Loucy (cell line): ENCODE data around the gene RSRC1.

Experiments used
- H2AFZ ChIP-seq: fragments of 200-600 bp; sonication (generic); 2 replicates; pipeline ENCODE4 v1.6.0; 2016; ENCODE audit warnings: antibody characterized with exemption, mild to moderate bottlenecking, low read length, moderate library complexity
- H3F3A ChIP-seq: fragments of 200-600 bp; 2 replicates; pipeline ENCODE4 v1.6.0; 2016; ENCODE audit warnings: antibody characterized with exemption, low read depth, mild to moderate bottlenecking
- H3K27me3 ChIP-seq: fragments of 200-600 bp; sonication (generic); 2 replicates; pipeline ENCODE4 v1.6.1; 2014; ENCODE audit warnings: low read length, mild to moderate bottlenecking; ENCODE audit not compliant: insufficient read depth, poor library complexity, severe bottlenecking
- H3K36me3 ChIP-seq: fragments of 200-600 bp; sonication (generic); 2 replicates; pipeline ENCODE4 v1.6.1; 2016; ENCODE audit warnings: low read length; ENCODE audit not compliant: insufficient read depth
- H3K4me1 ChIP-seq: fragments of 200-600 bp; sonication (generic); 2 replicates; pipeline ENCODE4 v1.5.1; 2014; ENCODE audit warnings: low read length, mild to moderate bottlenecking; ENCODE audit not compliant: insufficient read depth, poor library complexity, severe bottlenecking
- H3K4me2 ChIP-seq: fragments of 200-600 bp; sonication (generic); 2 replicates; pipeline ENCODE4 v1.6.0; 2014; ENCODE audit warnings: antibody characterized with exemption, low read length, low read depth, mild to moderate bottlenecking; ENCODE audit not compliant: poor library complexity, severe bottlenecking
- H3K4me3 ChIP-seq: fragments of 200-600 bp; sonication (generic); 2 replicates; pipeline ENCODE4 v1.5.1; 2014; ENCODE audit warnings: low read length, mild to moderate bottlenecking, mixed read lengths; ENCODE audit not compliant: poor library complexity, severe bottlenecking
- H3K79me2 ChIP-seq: fragments of 200-600 bp; sonication (generic); 2 replicates; pipeline ENCODE4 v1.6.1; 2014; ENCODE audit warnings: low read length; ENCODE audit not compliant: insufficient read depth
- H3K9ac ChIP-seq: fragments of 200-600 bp; sonication (generic); 2 replicates; pipeline ENCODE4 v1.6.0; 2014; ENCODE audit warnings: mild to moderate bottlenecking, low read depth, low read length, moderate library complexity; ENCODE audit not compliant: poor library complexity, severe bottlenecking
- H3K9me2 ChIP-seq: fragments of 200-600 bp; sonication (generic); replicated peaks from 2 replicates; pipeline ENCODE4 v1.6.1; 2016; ENCODE audit warnings: low read depth, low read length, mixed read lengths
- H3K9me3 ChIP-seq: fragments of 200-600 bp; sonication (generic); 2 replicates; pipeline ENCODE4 v1.6.1; 2014; ENCODE audit warnings: mild to moderate bottlenecking, antibody characterized with exemption, low read length, low read depth; ENCODE audit not compliant: insufficient read depth
- H4K20me1 ChIP-seq: fragments of 200-600 bp; sonication (generic); 2 replicates; pipeline ENCODE4 v1.6.0; 2014; ENCODE audit warnings: antibody characterized with exemption, low read length, mild to moderate bottlenecking; ENCODE audit not compliant: insufficient read depth, poor library complexity, severe bottlenecking
- EZH2phosphoT487 ChIP-seq: fragments of 200-600 bp; IDR thresholded peaks from 2 replicates; pipeline ENCODE4 v1.6.1; 2018; ENCODE audit warnings: antibody characterized with exemption, mild to moderate bottlenecking, moderate library complexity, borderline replicate concordance
- TF ChIP-seq, protein P1 (sequence below): fragments of 200-600 bp; sonication (generic); conservative IDR thresholded peaks from 2 replicates; pipeline ENCODE4 v1.5.1; 2014; ENCODE audit warnings: mild to moderate bottlenecking, antibody characterized with exemption, low read length

RSRC1 gene

GRCh38 chr3:158097593-158098308 is 12.1 kb upstream of the RSRC1 start:
- Histone ChIP-seq H3K9me2 (no peaks in the 10 kb centered on the region), H3K27me3 (no peaks in the 10 kb centered on the region), H3F3A (no peaks in the 10 kb centered on the region), H3K36me3 (no peaks in the 10 kb centered on the region), H3K9me3 (no peaks in the 10 kb centered on the region), H3K4me3 (no peak overlapping the region), H2AFZ (no peak overlapping the region), H4K20me1 (no peaks in the 10 kb centered on the region), H3K9ac (no peak overlapping the region), H3K4me2 (no peak overlapping the region), H3K4me1 (no peaks in the 10 kb centered on the region), H3K79me2 (no peaks in the 10 kb centered on the region)
- TF ChIP-seq, protein P1, sequence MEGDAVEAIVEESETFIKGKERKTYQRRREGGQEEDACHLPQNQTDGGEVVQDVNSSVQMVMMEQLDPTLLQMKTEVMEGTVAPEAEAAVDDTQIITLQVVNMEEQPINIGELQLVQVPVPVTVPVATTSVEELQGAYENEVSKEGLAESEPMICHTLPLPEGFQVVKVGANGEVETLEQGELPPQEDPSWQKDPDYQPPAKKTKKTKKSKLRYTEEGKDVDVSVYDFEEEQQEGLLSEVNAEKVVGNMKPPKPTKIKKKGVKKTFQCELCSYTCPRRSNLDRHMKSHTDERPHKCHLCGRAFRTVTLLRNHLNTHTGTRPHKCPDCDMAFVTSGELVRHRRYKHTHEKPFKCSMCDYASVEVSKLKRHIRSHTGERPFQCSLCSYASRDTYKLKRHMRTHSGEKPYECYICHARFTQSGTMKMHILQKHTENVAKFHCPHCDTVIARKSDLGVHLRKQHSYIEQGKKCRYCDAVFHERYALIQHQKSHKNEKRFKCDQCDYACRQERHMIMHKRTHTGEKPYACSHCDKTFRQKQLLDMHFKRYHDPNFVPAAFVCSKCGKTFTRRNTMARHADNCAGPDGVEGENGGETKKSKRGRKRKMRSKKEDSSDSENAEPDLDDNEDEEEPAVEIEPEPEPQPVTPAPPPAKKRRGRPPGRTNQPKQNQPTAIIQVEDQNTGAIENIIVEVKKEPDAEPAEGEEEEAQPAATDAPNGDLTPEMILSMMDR: no peak
- TF ChIP-seq EZH2phosphoT487: no peak

DNA sequence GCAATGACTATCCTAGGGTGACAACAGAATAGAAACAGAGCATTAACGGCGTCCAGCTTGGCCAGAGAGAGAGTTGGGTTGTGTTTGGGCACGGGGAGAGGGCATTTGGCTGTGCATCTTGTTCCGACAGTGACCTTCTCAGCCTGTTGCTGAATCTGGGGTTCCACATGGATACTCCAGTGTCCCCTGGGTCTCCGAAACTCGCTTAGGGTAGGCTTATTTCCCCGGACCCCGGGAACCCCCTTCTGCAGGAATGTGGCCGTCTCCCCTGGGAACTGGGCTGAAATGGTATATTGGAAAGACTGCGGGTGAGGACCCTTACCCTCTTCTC is 11.6 kb upstream of the RSRC1 start:
- Histone ChIP-seq H2AFZ (no peak overlapping the region), H3K27me3 (no peaks in the 10 kb centered on the region)

DNA sequence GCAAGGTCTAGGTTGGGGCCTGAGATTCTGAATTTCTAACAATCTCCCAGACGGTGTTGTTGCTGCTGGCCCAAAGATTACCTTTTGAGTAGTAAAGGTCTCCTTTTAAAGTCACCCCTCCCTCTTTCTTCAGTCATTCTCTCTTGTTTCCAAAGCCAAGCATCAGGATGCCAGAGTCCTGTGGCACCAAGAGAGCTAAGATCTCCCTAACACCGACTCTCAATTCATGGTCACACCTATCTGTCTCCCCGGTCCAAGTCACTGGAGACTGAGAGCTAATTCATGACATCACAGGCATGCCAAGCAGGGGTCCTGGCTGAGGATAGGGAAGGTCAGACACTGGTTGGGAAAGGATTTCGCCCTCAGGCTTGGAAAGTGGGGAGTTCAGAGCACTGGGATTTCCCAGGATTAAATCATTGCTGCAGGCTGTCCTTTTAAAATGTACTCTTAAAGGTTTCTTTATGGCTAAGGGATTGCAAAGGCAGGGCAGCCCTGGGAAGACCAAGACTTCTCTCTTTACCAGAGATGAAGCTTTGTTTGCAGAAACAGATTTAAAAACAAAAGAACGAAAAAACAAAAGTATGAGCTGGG is 11.0 kb upstream of the RSRC1 start:
- Histone ChIP-seq H3K9me3 (no peaks in the 10 kb centered on the region), H3K4me3 (no peak overlapping the region), H3K9me2 (no peaks in the 10 kb centered on the region), H3K79me2 (no peaks in the 10 kb centered on the region), H3K36me3 (no peaks in the 10 kb centered on the region), H3K9ac (no peak overlapping the region), H3F3A (no peaks in the 10 kb centered on the region), H3K27me3 (no peaks in the 10 kb centered on the region), H3K4me2 (no peak overlapping the region), H4K20me1 (no peaks in the 10 kb centered on the region), H3K4me1 (no peaks in the 10 kb centered on the region), H2AFZ (no peak overlapping the region)
- TF ChIP-seq, protein P1: no peak
- no peak for TF ChIP-seq EZH2phosphoT487

More for the DNA sequence above, 11.6 kb upstream of the RSRC1 start:
- Histone ChIP-seq H3K4me3 (no peak overlapping the region), H3K9me2 (no peaks in the 10 kb centered on the region), H3K4me2 (no peak overlapping the region), H3K4me1 (no peaks in the 10 kb centered on the region), H3K36me3 (no peaks in the 10 kb centered on the region), H3K79me2 (no peaks in the 10 kb centered on the region), H3F3A (no peaks in the 10 kb centered on the region), H3K9ac (no peak overlapping the region), H3K9me3 (no peaks in the 10 kb centered on the region), H4K20me1 (no peaks in the 10 kb centered on the region)
- no peak for TF ChIP-seq EZH2phosphoT487
- TF ChIP-seq, protein P1: no peak
